ENCODE data around the gene PLA2G4D.

PLA2G4D gene

DNA sequence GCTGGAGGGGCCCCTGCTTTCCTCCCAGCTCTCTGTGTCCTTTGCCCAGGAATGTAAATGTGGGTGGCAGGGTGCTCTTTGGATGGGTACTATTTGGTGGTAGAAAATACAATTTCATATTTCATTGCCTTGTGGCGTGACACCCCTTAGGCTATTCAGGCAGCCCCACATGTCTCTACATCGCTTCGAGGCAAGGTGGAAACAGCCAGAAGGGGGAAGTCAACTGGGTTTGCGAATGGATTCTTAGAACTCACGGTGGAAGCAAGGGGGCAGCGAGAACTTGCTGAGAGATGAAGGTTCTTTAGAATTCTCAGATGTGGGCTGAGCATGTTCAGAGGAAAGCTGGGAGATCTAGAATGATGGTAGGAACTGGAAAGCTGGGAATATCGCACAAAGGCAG, 25.3 kb downstream of the PLA2G4D start:
- no peak overlapping the region for H3K4me3 ChIP-seq (ENCODE audit: low read depth, low read length)
- no peak for DNase-seq (ENCODE audit: low read depth)
- TF ChIP-seq, protein P1, sequence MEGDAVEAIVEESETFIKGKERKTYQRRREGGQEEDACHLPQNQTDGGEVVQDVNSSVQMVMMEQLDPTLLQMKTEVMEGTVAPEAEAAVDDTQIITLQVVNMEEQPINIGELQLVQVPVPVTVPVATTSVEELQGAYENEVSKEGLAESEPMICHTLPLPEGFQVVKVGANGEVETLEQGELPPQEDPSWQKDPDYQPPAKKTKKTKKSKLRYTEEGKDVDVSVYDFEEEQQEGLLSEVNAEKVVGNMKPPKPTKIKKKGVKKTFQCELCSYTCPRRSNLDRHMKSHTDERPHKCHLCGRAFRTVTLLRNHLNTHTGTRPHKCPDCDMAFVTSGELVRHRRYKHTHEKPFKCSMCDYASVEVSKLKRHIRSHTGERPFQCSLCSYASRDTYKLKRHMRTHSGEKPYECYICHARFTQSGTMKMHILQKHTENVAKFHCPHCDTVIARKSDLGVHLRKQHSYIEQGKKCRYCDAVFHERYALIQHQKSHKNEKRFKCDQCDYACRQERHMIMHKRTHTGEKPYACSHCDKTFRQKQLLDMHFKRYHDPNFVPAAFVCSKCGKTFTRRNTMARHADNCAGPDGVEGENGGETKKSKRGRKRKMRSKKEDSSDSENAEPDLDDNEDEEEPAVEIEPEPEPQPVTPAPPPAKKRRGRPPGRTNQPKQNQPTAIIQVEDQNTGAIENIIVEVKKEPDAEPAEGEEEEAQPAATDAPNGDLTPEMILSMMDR (IDR thresholded peaks at IDR 0.05; ENCODE audit: control insufficient read depth, extremely low read depth, insufficient read depth): no peak

DNA sequence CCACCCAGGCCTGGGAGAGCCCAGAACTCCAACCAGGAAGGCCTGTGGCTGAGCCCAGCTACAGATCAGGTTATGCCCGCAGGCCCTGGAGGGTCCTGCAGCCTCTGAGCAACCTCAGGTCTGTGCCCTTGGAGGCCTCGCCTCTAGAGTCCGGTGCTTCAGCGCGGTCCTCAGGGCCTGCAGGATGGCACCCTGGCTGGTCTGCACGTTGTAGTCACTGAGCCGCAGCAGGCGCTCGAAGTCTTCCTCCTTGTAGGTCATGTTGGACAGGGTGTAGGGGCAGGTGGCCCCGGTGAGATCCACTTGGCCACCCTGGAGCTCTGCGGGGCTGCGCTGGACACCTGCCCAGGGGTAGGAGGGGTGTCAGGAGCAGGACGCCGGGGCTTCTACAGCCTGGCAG, 25.8 kb downstream of the PLA2G4D start:
- no peak overlapping the region for H3K4me3 ChIP-seq (ENCODE audit: low read depth, low read length)
- DNase-seq (ENCODE audit: low read depth): no peak
- TF ChIP-seq, protein P1 (IDR thresholded peaks at IDR 0.05; ENCODE audit: control insufficient read depth, extremely low read depth, insufficient read depth): no peak

DNA sequence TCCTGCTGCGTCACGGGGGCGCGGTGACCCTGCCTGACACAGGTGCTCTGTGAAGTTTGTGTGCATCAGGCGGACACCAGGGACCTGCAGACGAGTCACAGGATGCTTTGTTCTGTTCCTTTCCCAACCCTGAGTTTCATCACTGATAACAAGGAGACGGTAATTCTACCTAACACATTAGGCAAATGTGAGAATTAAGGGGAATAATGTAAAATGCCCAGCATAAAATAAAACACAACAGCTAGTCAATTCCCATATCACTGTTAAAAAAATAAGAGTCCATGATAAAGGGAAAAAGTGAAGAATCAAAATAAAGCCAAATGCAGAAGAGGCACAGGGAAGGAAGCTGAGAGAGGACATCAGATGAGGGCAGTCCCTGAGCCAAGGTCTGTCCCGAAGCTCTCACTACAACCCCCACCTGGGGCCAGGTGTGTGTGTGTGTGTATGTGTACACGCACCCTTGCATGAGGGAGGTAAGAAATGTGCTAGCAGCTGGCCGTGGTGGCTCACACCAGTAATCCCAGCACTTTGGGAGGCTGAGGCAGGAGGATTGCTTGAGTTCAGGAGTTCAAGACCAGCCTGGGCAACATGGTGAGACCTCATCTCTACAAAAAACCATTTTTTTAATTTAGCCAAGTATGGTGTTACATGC, 27.5 kb downstream of the PLA2G4D start:
- no peak for DNase-seq (ENCODE audit: low read depth)
- TF ChIP-seq, protein P1 (IDR thresholded peaks at IDR 0.05; ENCODE audit: control insufficient read depth, extremely low read depth, insufficient read depth): no peak
- H3K4me3 ChIP-seq (ENCODE audit: low read depth, low read length): no peak overlapping the region

DNA sequence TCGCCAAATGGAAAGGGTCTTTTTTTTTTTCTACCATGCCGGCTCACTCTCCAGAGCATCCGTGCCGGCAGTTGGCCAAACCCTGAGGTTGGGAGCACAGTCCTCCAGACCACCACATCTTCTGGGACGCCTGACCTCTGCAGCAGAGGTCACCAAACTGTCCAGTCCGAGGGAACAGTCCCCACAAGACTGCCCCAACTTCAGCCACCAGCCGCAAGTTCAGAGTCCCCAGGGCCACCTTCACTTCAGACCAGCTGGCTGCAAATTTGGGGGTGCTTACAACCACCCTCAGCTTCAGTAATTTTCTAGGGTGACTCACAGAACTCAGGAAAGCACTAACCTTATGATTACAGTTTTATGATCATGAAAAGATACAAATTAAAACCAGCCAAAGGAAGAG, 28.9 kb downstream of the PLA2G4D start:
- no peak for DNase-seq (ENCODE audit: low read depth)
- no peak overlapping the region for H3K4me3 ChIP-seq (ENCODE audit: low read depth, low read length)
- TF ChIP-seq, protein P1 (IDR thresholded peaks at IDR 0.05; ENCODE audit: control insufficient read depth, extremely low read depth, insufficient read depth): no peak

DNA sequence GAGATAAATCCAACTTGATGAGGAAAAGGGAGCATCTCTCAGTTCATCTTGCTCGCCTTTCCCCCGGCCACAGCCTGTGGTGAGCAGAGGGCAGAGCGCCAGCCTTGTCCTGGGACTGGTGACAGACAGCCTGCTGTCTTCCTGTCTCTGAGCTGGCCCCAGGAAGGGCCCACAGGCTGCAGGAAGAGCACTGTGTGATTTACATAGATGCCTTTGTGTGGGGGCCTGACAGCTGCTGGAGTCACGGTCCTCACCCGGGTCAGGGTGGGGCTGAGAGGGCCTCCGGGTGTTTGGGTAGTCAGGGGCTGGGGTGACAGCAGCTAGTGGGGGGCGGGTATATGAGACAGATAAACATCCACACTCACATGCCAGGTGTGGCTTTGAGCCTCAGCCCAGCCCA, 29.3 kb downstream of the PLA2G4D start:
- TF ChIP-seq, protein P1 (IDR thresholded peaks at IDR 0.05; ENCODE audit: control insufficient read depth, extremely low read depth, insufficient read depth): no peak
- DNase-seq (ENCODE audit: low read depth): no peak
- no peak overlapping the region for H3K4me3 ChIP-seq (ENCODE audit: low read depth, low read length)

DNA sequence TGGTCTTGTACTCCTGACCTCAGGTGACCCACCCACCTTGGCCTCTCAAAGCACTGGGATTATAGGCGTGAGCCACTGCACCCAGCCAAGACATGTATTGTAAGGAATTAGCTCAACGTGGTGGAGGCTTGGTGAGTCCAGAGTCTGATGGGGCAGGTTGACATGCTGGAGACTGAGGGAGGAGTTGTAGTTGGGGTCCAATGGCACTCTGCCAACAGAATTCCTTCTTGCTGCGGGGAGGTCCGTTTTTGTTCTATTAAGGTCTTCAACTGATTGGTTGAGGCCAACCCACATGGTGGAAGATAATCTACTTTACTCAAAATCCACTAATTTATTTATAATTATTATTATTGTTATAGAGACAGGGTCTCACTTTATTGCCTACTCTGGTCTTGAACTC, 30.1 kb downstream of the PLA2G4D start:
- no peak overlapping the region for H3K4me3 ChIP-seq (ENCODE audit: low read depth, low read length)
- TF ChIP-seq, protein P1 (IDR thresholded peaks at IDR 0.05; ENCODE audit: control insufficient read depth, extremely low read depth, insufficient read depth): no peak
- no peak for DNase-seq (ENCODE audit: low read depth)
